Activated CD4-positive, alpha-beta T cell treated with anti-CD3 and anti-CD28 coated beads, Interleukin-2, amount 50 U/mL, for 24 hours (primary cell): ENCODE data around the gene RAB40C.

ENCODE experiments used
- DNase-seq, 2 donors: peaks; one replicate each; pipeline ENCODE4 v3.0.0-alpha.2; 2020; ENCODE audit warnings: low read depth in 1 of 2, low spot score in 1 of 2

Gene RAB40C

DNA sequence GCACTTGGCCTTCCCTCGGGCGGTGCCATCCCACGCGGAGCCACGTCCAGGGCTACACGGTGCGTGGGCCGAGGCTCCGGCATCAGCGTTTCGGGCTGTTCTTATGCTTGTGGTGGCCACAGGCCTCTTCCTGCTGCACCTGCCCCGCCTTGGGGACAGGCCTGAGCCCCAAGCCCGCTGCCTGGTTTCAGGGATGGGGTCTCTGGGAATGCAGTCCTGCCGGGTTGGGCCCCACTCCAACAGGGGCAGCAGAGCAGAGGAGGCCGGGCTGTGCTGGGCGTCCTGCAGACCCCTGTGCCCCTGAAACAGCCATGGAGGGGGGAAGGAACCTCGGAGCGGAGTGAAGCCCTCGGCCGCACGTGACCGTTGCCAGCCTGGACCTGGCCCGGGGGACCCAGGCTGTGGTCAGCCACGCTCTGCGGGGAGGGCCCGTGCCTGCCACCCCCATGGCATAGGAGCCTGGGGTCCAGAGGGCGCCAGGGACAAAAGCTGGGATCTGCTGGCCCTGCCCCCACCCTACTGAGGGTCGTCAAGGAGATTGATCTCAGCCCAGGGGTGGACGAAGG, 40.5 kb downstream of the RAB40C start:
- DNase-seq: no peak

GRCh38 chr16:630815-631405, 41.0 kb downstream of the RAB40C start, which contains the start of gene WFIKKN1:
WFIKKN1 (plus strand) TSS chr16:630985; CDS start chr16:631254, 269 bp downstream.
- no peak for DNase-seq

- DNase-seq: no peak
These were observed 42.0 kb downstream of the RAB40C start for GRCh38 chr16:631808-632358.

DNA sequence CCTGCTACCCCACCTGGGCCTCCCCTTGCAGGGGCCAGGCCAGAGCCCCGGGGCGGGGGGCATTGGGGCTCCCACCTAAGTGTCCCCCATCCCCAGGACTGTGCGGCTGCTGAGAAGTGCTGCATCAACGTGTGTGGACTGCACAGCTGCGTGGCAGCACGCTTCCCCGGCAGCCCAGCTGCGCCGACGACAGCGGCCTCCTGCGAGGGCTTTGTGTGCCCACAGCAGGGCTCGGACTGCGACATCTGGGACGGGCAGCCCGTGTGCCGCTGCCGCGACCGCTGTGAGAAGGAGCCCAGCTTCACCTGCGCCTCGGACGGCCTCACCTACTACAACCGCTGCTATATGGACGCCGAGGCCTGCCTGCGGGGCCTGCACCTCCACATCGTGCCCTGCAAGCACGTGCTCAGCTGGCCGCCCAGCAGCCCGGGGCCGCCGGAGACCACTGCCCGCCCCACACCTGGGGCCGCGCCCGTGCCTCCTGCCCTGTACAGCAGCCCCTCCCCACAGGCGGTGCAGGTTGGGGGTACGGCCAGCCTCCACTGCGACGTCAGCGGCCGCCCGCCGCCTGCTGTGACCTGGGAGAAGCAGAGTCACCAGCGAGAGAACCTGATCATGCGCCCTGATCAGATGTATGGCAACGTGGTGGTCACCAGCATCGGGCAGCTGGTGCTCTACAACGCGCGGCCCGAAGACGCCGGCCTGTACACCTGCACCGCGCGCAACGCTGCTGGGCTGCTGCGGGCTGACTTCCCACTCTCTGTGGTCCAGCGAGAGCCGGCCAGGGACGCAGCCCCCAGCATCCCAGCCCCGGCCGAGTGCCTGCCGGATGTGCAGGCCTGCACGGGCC, 42.8 kb downstream of the RAB40C start:
- no peak for DNase-seq

- no peak for DNase-seq
These were observed 43.6 kb downstream of the RAB40C start for GRCh38 chr16:633336-634050.

- no peak for DNase-seq
These were observed 44.3 kb downstream of the RAB40C start for GRCh38 chr16:634051-634670.

DNA sequence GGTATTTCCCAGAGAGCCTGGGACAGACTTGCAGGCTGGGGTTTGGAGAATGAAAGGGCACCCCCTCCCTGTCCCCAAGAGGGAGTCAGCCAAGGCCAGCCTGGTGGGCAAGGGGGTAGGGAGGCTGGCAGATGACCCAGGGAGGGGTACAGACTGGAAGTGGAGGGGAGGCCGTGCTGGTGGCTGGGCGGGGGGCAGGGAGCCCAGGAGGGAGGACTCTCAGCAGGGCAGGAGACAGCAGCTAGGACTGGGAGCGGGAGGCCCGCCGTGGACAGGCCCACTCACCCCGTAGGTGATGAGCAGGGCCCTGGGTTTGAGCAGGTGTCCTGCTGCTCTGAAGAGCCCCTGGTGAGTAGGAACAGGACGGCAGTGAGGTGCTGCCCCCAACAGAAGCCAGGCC, 45.1 kb downstream of the RAB40C start:
- no peak for DNase-seq

DNA sequence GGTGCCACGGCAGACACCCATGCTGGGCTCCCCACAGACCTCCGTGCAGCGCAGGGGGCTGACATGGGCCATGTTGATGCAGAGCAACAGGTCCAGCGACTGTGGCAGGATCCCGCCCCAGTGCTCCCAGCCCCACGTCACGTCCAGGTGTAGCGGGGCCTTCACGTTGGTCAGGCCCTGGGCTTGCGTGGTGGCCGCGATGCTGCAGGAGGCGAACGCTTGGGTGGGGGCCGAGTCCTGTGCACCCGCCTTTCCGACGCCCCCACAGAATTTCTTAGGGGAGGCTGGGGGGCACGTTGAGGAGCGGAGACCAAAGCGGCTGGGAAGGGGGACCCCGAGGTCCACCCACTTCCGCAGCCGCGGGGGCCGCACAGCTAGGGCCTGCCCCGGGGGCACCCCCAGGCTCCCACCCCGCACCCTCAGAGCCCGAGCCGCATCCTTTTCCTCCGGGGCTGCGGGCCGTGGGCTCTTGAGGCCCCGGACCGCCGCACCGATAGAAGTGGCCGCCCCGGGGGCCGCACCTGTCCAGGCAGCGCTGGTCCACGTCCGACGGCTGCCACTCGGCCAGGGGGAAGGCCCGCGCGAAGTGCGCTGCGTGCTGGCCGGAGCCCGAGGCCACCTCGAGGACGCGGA, 45.8 kb downstream of the RAB40C start:
- DNase-seq: no peak

GRCh38 chr16:636206-637080, 46.6 kb downstream of the RAB40C start, which contains the start of gene METTL26:
METTL26 (minus strand) TSS chr16:636305; CDS start chr16:636290, 15 bp downstream.
- peak; percentile 91 to 98 for DNase-seq

DNA sequence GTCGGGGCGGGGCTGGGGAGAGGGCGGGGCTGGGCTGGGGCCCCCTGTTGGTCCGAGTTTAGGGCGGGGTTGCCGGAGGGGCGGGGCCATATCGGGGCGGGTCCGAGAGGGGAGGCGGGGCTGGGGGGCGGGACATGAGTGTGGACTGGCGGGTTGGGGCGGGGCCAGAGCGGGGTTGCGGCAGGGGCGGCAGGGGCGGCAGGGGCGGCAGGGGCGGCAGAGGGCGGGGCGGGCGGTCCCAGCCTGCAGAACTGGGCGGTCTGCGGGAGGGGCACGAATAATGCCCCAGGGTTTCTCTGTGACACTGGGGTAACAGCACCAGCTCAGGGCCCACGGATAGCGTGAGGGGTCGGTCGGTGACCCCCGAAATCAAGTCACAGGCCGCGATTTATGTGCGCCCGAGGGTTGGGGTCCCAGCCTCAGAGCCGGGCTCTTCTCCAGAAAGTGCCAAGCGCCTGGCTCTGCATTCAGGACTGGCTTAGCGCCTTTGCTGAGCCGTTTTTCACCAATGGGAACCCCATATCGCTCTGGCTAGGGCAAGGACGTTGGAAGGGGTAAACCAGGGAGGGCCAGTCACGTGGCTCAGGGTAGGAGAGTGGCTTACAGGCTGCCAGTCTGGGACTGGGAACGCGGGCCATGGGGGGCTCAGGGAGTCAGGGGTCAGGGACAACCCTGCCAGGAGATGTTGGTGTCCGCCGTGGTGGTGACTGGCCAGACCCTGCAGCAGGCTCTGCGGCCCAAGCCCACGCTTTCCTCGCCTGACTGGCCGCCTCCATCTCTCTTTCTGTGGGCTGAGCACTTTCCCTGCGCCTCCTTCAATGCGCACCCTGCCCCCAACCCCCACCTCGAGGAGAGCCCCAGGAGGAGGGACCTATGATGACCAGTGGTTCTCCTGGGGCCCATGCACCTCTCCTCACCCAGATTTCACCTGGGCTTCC, 47.5 kb downstream of the RAB40C start:
- peak in 1 of 2 donors; percentile 88 for DNase-seq

DNA sequence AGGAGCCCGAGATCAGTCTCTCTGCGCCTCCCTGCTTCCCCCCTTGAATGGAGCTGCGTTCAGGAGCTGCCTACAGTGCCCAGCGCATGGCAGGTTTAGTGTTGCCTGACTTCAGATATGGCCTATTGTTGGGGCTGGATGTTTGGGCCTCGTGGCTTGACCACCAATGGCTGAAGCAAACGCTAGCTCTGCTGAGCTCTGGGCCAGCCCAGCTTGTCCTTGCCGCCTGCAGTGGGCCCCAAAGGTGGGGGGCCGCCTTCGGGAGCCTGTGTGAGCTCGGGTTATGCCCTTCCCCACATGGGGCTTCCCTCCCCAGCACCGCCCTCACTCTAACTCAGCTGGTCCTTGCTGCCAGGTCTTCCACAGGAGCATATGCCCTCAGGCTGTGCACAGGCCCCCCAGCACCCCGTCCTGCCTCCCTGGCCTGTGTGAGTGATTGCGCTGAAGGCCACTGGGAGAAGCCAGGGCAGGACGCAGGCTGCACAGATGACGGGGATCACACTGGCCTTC, 48.2 kb downstream of the RAB40C start:
- DNase-seq: no peak

DNA sequence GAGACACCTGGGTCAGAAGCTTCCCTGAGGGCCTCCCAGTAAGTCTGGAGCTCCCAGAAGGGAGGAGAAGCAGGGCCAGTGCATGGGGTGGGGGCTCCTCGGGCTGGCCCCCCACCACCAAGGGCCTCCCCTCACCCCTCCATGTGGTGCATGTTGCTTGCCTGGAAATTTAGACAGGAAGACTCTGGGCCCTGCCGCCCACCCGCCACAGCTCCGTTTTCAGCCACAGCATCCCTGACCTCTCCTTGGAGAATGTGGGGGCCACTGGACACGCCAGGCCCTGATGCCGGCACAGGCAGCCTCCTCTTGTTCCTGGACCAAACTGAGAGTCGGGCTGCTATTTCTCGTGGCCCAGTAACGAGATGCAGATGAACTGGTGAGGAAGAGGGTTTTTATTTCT, 49.0 kb downstream of the RAB40C start:
- no peak for DNase-seq

GRCh38 chr16:640614-641013, 50.7 kb downstream of the RAB40C start:
- DNase-seq: no peak

DNA sequence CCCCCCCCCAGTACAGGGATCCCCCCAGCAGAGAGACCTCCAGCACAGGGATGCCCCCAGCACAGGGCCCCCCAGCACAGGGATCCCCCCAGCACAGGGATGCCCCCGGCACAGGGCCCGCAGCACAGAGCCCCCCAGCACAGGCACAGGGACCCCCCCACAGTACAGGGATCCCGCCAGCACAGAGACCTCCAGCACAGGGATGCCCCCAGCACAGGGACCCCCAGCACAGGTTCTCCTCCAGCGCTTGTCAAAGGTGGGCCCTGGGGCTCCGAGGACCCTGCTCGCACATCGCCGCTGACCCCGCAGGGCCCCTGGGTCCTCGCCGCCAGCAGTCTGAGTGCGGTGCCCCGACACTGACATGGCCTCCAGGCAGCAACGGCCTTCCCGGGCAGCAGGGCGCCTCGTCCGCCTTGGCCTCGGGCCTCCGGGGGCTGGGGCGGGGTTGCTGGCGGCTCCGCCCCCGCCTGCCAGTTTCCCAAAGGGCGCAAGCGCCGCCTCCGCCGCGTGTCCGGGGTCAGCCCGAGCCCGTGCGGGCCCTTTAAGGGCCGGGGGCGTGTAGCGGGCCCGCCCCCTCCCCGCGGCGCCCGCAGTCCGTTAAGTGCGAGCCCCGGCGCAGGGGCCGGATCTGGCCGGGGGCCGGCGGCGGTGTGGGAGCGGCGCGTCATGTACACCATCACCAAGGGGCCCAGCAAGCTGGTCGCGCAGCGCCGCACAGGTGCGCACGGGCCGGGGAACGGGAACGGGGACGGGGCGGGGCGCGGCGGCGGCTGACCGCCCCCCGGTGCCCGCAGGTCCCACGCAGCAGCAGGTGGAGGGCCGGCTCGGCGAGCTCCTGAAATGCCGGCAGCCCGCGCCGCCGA, 51.7 kb downstream of the RAB40C start, which contains the start of gene MCRIP2:
MCRIP2 (plus strand) TSS at position 503 of the 863 bp plus-strand sequence; CDS start at position 667, 164 bp downstream.
- peak; percentile 52 to 58 for DNase-seq

DNA sequence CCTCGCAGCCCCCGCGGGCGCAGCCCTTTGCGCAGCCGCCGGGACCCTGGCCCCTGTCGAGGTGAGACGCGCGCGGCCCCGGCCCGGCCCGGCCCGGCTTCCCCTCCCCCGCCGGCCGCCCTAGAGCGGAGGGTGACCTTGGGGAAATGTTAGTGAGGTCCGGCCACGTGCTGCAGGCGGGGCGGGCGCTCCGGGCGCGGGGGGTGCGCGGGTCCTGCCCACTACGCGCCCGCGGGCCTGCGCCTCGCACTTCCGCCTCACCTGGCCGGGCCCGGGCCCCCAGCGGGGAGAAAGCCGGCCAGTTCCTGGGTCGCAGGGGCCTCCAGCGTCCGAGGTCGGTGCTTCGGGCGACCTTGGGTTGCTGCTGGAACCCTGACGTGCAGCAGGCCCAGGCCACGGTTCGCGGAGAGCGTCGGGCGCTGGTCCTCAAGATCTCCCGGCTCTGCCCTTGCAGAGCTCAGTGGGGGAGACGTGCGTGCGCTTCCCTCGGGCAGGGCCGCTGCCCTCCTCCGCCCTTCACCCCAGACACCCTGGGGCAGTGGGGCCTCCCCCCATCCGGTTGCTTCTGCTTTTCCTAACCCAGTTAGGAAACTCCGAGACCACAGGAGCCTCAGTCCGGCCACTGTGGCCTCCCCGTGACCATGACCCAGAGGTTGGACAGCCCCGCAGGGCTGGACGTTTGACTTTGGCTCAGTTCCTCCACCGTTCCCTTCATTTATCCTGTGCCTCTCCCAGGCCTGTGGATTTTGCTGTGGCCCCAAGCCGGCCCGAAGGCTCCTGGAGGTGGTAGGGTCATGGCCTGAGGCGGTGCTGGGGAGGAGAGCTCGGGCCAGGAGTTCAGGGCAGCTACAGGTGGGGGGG, 52.6 kb downstream of the RAB40C start:
- DNase-seq: no peak

DNA sequence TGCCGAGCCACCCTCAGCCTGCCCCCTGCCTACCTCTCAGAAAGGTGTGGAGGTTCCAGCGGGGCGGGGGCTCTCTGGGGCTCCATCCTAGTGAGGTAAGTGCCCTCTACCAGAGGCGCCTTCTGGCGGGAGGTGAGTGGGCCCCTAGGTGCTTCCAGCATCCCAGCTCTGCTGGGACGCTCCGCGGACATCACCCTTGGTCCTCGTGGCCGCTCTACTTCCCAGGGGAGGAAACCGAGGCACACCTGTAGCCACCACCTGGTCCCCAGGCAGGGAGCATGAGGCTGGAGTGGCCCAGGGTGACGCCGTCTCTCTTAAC, 53.1 kb downstream of the RAB40C start:
- DNase-seq: no peak
